NOMO-1 (cell line): Measurements from ENCODE around the gene SMYD3.
"Not testable (repeated sequence)": the region's sequence is repeated elsewhere in the genome, so short reads cannot be mapped to it uniquely, and the experiment has no call there.

Experiments used
- DNase-seq, 2 experiments: peaks; one replicate each; lab custom pipeline; 2025; ENCODE audit not compliant: unreplicated experiment in 2 of 2; lab: John Stamatoyannopoulos, UW

The SMYD3 gene

GRCh38 chr1:246081138-246081702, 425.9 kb downstream of the SMYD3 start:
- no peak for DNase-seq

GRCh38 chr1:246080031-246080430, 427.0 kb downstream of the SMYD3 start:
- no peak for DNase-seq

GRCh38 chr1:246078888-246079252, 428.2 kb downstream of the SMYD3 start:
- DNase-seq: no peak

GRCh38 chr1:246078126-246078887, 428.8 kb downstream of the SMYD3 start:
- DNase-seq: peak; percentile 59 to 83

GRCh38 chr1:246077476-246077875, 429.6 kb downstream of the SMYD3 start:
- DNase-seq: no peak

GRCh38 chr1:246074421-246074820, 432.7 kb downstream of the SMYD3 start:
- DNase-seq: no peak

- no peak for DNase-seq
Observed at GRCh38 chr1:246072456-246072955, 434.6 kb downstream of the SMYD3 start.

GRCh38 chr1:246071981-246072380, 435.1 kb downstream of the SMYD3 start:
- DNase-seq: not testable (repeated sequence)

- not testable (repeated sequence) for DNase-seq
Observed at GRCh38 chr1:246071561-246071960, 435.5 kb downstream of the SMYD3 start.

GRCh38 chr1:246069581-246069980, 437.5 kb downstream of the SMYD3 start:
- no peak for DNase-seq

- DNase-seq: no peak
Observed at GRCh38 chr1:246068619-246069509, 438.2 kb downstream of the SMYD3 start.

GRCh38 chr1:246068217-246068512, 438.9 kb downstream of the SMYD3 start:
- no peak for DNase-seq

GRCh38 chr1:246067432-246068216, 439.5 kb downstream of the SMYD3 start:
- DNase-seq: peak; percentile 36 to 46

- no peak for DNase-seq
Observed at GRCh38 chr1:246066573-246066972, 440.5 kb downstream of the SMYD3 start.

GRCh38 chr1:246065592-246065991, 441.5 kb downstream of the SMYD3 start:
- no peak for DNase-seq

- DNase-seq: no peak
Observed at GRCh38 chr1:246064891-246065290, 442.2 kb downstream of the SMYD3 start.

GRCh38 chr1:246063013-246063616, 444.0 kb downstream of the SMYD3 start:
- no peak for DNase-seq

- peak in 1 of 2 experiments; percentile 20 for DNase-seq
Observed at GRCh38 chr1:246058466-246058865, 448.6 kb downstream of the SMYD3 start.

- no peak for DNase-seq
Observed at GRCh38 chr1:246052603-246053002, 454.5 kb downstream of the SMYD3 start.

GRCh38 chr1:246051909-246052518, 455.1 kb downstream of the SMYD3 start:
- DNase-seq: no peak
